GM23338 (cell line): ENCODE measurements around the gene LPIN1.

Experiments used
- CREB1 ChIP-seq: fragments of 250-450 bp; sonication (Bioruptor Pico); IDR thresholded peaks from 2 replicates; pipeline ENCODE4 v1.5.0; 2020; ENCODE audit warnings: low read depth, mild to moderate bottlenecking, moderate library complexity
- CTCF ChIP-seq, 2 experiments: fragments of 200-600 bp in 1 of 2; sonication (generic) in 1 of 2; conservative IDR thresholded peaks; 2 replicates each; pipeline versions ENCODE4 v1.5.1 to v1.6.1; 2016 to 2017; ENCODE audit warnings: antibody characterized with exemption in 2 of 2, low read depth in 2 of 2, mild to moderate bottlenecking in 2 of 2, moderate library complexity in 1 of 2
- EZH2 ChIP-seq: fragments of 200-600 bp; sonication (generic); IDR thresholded peaks from one replicate; pipeline ENCODE4 v1.8.0; 2017; ENCODE audit warnings: antibody characterized with exemption, mild to moderate bottlenecking, low read depth; ENCODE audit not compliant: unreplicated experiment
- EZH2phosphoT487 ChIP-seq: fragments of 200-600 bp; sonication (generic); IDR thresholded peaks from one replicate; pipeline ENCODE4 v1.8.1; 2018; ENCODE audit warnings: antibody characterized with exemption; ENCODE audit not compliant: unreplicated experiment
- JUNB ChIP-seq: IDR thresholded peaks from one replicate; pipeline ENCODE4 v1.6.1; 2016; ENCODE audit warnings: antibody characterized with exemption; ENCODE audit not compliant: unreplicated experiment
- POLR2AphosphoS5 ChIP-seq: IDR thresholded peaks from 2 replicates; pipeline ENCODE4 v1.6.1; 2016; ENCODE audit warnings: antibody characterized with exemption, low read depth
- STAT1 ChIP-seq: IDR thresholded peaks from one replicate; pipeline ENCODE4 v1.6.1; 2016; ENCODE audit warnings: antibody characterized with exemption; ENCODE audit not compliant: unreplicated experiment
- ZNF114 ChIP-seq: fragments of 250-450 bp; sonication (Bioruptor Pico); IDR thresholded peaks from 2 replicates; pipeline ENCODE4 v1.5.0; 2020; ENCODE audit warnings: mild to moderate bottlenecking, moderate library complexity
- TF ChIP-seq, protein P1 (sequence below): IDR thresholded peaks from one replicate; pipeline ENCODE4 v1.6.1; 2018; ENCODE audit warnings: antibody characterized with exemption; ENCODE audit not compliant: unreplicated experiment

GRCh38 chr2:11808016-11808400 is 61.6 kb downstream of the LPIN1 start:
- TF ChIP-seq CTCF (conservative IDR thresholded peaks at IDR 0.05; ENCODE audit: low read depth in 2 of 2) (no peak), CREB1 (CRISPR knock-in tag) (no peak), EZH2 (no peak), POLR2AphosphoS5 (no peak), EZH2phosphoT487 (no peak), JUNB (no peak), STAT1 (no peak), ZNF114 (CRISPR knock-in tag) (no peak)
- TF ChIP-seq, protein P1, sequence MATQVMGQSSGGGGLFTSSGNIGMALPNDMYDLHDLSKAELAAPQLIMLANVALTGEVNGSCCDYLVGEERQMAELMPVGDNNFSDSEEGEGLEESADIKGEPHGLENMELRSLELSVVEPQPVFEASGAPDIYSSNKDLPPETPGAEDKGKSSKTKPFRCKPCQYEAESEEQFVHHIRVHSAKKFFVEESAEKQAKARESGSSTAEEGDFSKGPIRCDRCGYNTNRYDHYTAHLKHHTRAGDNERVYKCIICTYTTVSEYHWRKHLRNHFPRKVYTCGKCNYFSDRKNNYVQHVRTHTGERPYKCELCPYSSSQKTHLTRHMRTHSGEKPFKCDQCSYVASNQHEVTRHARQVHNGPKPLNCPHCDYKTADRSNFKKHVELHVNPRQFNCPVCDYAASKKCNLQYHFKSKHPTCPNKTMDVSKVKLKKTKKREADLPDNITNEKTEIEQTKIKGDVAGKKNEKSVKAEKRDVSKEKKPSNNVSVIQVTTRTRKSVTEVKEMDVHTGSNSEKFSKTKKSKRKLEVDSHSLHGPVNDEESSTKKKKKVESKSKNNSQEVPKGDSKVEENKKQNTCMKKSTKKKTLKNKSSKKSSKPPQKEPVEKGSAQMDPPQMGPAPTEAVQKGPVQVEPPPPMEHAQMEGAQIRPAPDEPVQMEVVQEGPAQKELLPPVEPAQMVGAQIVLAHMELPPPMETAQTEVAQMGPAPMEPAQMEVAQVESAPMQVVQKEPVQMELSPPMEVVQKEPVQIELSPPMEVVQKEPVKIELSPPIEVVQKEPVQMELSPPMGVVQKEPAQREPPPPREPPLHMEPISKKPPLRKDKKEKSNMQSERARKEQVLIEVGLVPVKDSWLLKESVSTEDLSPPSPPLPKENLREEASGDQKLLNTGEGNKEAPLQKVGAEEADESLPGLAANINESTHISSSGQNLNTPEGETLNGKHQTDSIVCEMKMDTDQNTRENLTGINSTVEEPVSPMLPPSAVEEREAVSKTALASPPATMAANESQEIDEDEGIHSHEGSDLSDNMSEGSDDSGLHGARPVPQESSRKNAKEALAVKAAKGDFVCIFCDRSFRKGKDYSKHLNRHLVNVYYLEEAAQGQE = no peak
